ENCODE results near the gene AGBL4. TPM values are rescaled to one million over a fixed set of nuclear protein-coding genes. Genes with fewer than 3 reads are reported as not detected.

AGBL4 gene
- total RNA-seq, 1 donor from 2014 or later = 3.1 TPM

GRCh38 chr1:49465486-49466185, 558.1 kb downstream of the AGBL4 start:
- Mint-ChIP-seq H3K27me3 (no peaks in the 10 kb centered on the region), H3K27ac (no peak overlapping the region), H3K4me1 (ENCODE audit: low read depth) (no peaks in the 10 kb centered on the region), H3K4me3 (ENCODE audit: low read depth) (no peak overlapping the region), H3K36me3 (ENCODE audit: insufficient read depth) (no peaks in the 10 kb centered on the region), H3K9me3 (ENCODE audit: low read depth) (peaks cover 72% of the 10 kb centered on the region)
- TF ChIP-seq CTCF (IDR thresholded peaks at IDR 0.05; ENCODE audit: unreplicated experiment) = no peak
- no peak for DNase-seq (ENCODE audit: low spot score, unreplicated experiment)

- Mint-ChIP-seq H3K27me3 (no peaks in the 10 kb centered on the region), H3K4me1 (ENCODE audit: low read depth) (no peaks in the 10 kb centered on the region), H3K27ac (no peak overlapping the region), H3K4me3 (ENCODE audit: low read depth) (no peak overlapping the region), H3K36me3 (ENCODE audit: insufficient read depth) (peaks cover 2% of the 10 kb centered on the region), H3K9me3 (ENCODE audit: low read depth) (peaks cover 76% of the 10 kb centered on the region)
- DNase-seq (ENCODE audit: low spot score, unreplicated experiment) = no peak
- no peak for TF ChIP-seq CTCF (IDR thresholded peaks at IDR 0.05; ENCODE audit: unreplicated experiment)
These were observed 575.6 kb downstream of the AGBL4 start for GRCh38 chr1:49448200-49448599.

- no peaks in the 10 kb centered on the region for H3K27me3 Mint-ChIP-seq
- peaks cover 1% of the 10 kb centered on the region for H3K36me3 Mint-ChIP-seq (ENCODE audit: insufficient read depth)
- no peak overlapping the region for H3K27ac Mint-ChIP-seq
- peaks cover 55% of the 10 kb centered on the region for H3K9me3 Mint-ChIP-seq (ENCODE audit: low read depth)
- no peak for TF ChIP-seq CTCF (IDR thresholded peaks at IDR 0.05; ENCODE audit: unreplicated experiment)
- H3K4me1 Mint-ChIP-seq (ENCODE audit: low read depth) = no peaks in the 10 kb centered on the region
- no peak for DNase-seq (ENCODE audit: low spot score, unreplicated experiment)
- no peak overlapping the region for H3K4me3 Mint-ChIP-seq (ENCODE audit: low read depth)
These were observed 586.9 kb downstream of the AGBL4 start for GRCh38 chr1:49436865-49437264.

- Mint-ChIP-seq H3K36me3 (ENCODE audit: insufficient read depth) (no peaks in the 10 kb centered on the region), H3K27me3 (no peaks in the 10 kb centered on the region), H3K4me3 (ENCODE audit: low read depth) (no peak overlapping the region), H3K27ac (no peak overlapping the region), H3K4me1 (ENCODE audit: low read depth) (no peaks in the 10 kb centered on the region), H3K9me3 (ENCODE audit: low read depth) (peaks cover 57% of the 10 kb centered on the region)
- no peak for TF ChIP-seq CTCF (IDR thresholded peaks at IDR 0.05; ENCODE audit: unreplicated experiment)
- DNase-seq (ENCODE audit: low spot score, unreplicated experiment) = no peak
These were observed 588.5 kb downstream of the AGBL4 start for GRCh38 chr1:49435291-49435690.

- TF ChIP-seq CTCF (IDR thresholded peaks at IDR 0.05; ENCODE audit: unreplicated experiment) = no peak
- Mint-ChIP-seq H3K4me1 (ENCODE audit: low read depth) (no peaks in the 10 kb centered on the region), H3K27ac (no peak overlapping the region), H3K9me3 (ENCODE audit: low read depth) (peaks cover 62% of the 10 kb centered on the region), H3K4me3 (ENCODE audit: low read depth) (no peak overlapping the region), H3K27me3 (no peaks in the 10 kb centered on the region), H3K36me3 (ENCODE audit: insufficient read depth) (no peaks in the 10 kb centered on the region)
- no peak for DNase-seq (ENCODE audit: low spot score, unreplicated experiment)
These were observed 599.0 kb downstream of the AGBL4 start for GRCh38 chr1:49424782-49425181.
